Nephron progenitor cell (in vitro differentiated cells): Measurements from ENCODE around the gene COPB1.

Experiments
- DNase-seq: peaks from one replicate; pipeline ENCODE4 v3.0.0; 2021
- H3K27ac Mint-ChIP-seq: 2 replicates; pipeline ENCODE4 v1.8.0; 2021; ENCODE audit warnings: mild to moderate bottlenecking, moderate library complexity, mixed read lengths
- H3K27me3 Mint-ChIP-seq: 2 replicates; pipeline ENCODE4 v1.8.0; 2021; ENCODE audit warnings: mild to moderate bottlenecking, low read depth, mixed read lengths; ENCODE audit not compliant: poor library complexity
- H3K36me3 Mint-ChIP-seq: 2 replicates; pipeline ENCODE4 v1.8.0; 2021; ENCODE audit warnings: low read depth, mixed read lengths
- H3K4me1 Mint-ChIP-seq: 2 replicates; pipeline ENCODE4 v1.8.0; 2021; ENCODE audit warnings: mixed read lengths
- H3K4me3 Mint-ChIP-seq: 2 replicates; pipeline ENCODE4 v1.8.0; 2021; ENCODE audit warnings: mild to moderate bottlenecking, moderate library complexity, mixed read lengths
- H3K9me3 Mint-ChIP-seq: 2 replicates; pipeline ENCODE4 v1.8.0; 2021; ENCODE audit warnings: mild to moderate bottlenecking, moderate library complexity, mixed read lengths
- CTCF ChIP-seq: fragments of 200-600 bp; sonication (generic); IDR thresholded peaks from 2 replicates; pipeline ENCODE4 v1.5.0; 2021; ENCODE audit warnings: antibody characterized with exemption

COPB1 gene

GRCh38 chr11:14499560-14500180, at the start of gene COPB1:
Gene COPB1, minus strand, starts transcription at chr11:14499811. Its CDS starts 883 bp downstream, at chr11:14498928.
- peaks cover 34% of the 10 kb centered on the region for H3K4me1 Mint-ChIP-seq
- no peak for TF ChIP-seq CTCF
- H3K27ac Mint-ChIP-seq: peak within 1 kb of the TSS; percentile 98
- peak; percentile 88 for DNase-seq
- peaks cover 3% of the 10 kb centered on the region for H3K9me3 Mint-ChIP-seq
- H3K27me3 Mint-ChIP-seq: no peaks in the 10 kb centered on the region
- H3K4me3 Mint-ChIP-seq: peak within 1 kb of the TSS; percentile 93
- H3K36me3 Mint-ChIP-seq: peaks cover 49% of the 10 kb centered on the region

GRCh38 chr11:14547440-14547839, 47.8 kb upstream of the COPB1 start:
- H3K27ac Mint-ChIP-seq: peak overlapping the region; percentile 7
- H3K4me3 Mint-ChIP-seq: no peak overlapping the region
- no peak for TF ChIP-seq CTCF
- H3K27me3 Mint-ChIP-seq: peaks cover 3% of the 10 kb centered on the region
- no peaks in the 10 kb centered on the region for H3K4me1 Mint-ChIP-seq
- no peaks in the 10 kb centered on the region for H3K9me3 Mint-ChIP-seq
- no peaks in the 10 kb centered on the region for H3K36me3 Mint-ChIP-seq
- DNase-seq: no peak

- no peak for TF ChIP-seq CTCF
- Mint-ChIP-seq H3K27ac (no peak overlapping the region), H3K27me3 (peaks cover 3% of the 10 kb centered on the region), H3K4me1 (peaks cover 5% of the 10 kb centered on the region), H3K4me3 (no peak overlapping the region), H3K9me3 (no peaks in the 10 kb centered on the region), H3K36me3 (no peaks in the 10 kb centered on the region)
- no peak for DNase-seq
Observed at GRCh38 chr11:14546672-14547071, 47.1 kb upstream of the COPB1 start.

GRCh38 chr11:14544611-14545010, 45.0 kb upstream of the COPB1 start:
- H3K36me3 Mint-ChIP-seq: no peaks in the 10 kb centered on the region
- no peak for TF ChIP-seq CTCF
- H3K4me1 Mint-ChIP-seq: peaks cover 16% of the 10 kb centered on the region
- H3K9me3 Mint-ChIP-seq: no peaks in the 10 kb centered on the region
- H3K27ac Mint-ChIP-seq: peak overlapping the region; percentile 19
- no peak overlapping the region for H3K4me3 Mint-ChIP-seq
- no peak for DNase-seq
- peaks cover 3% of the 10 kb centered on the region for H3K27me3 Mint-ChIP-seq

GRCh38 chr11:14543260-14543659, 43.6 kb upstream of the COPB1 start:
- no peak for TF ChIP-seq CTCF
- Mint-ChIP-seq H3K9me3 (no peaks in the 10 kb centered on the region), H3K4me3 (no peak overlapping the region), H3K4me1 (peaks cover 16% of the 10 kb centered on the region), H3K27ac (no peak overlapping the region), H3K36me3 (no peaks in the 10 kb centered on the region), H3K27me3 (peaks cover 3% of the 10 kb centered on the region)
- no peak for DNase-seq

GRCh38 chr11:14542324-14542723, 42.7 kb upstream of the COPB1 start:
- Mint-ChIP-seq H3K4me3 (no peak overlapping the region), H3K36me3 (no peaks in the 10 kb centered on the region), H3K4me1 (peaks cover 16% of the 10 kb centered on the region), H3K27me3 (no peaks in the 10 kb centered on the region), H3K9me3 (no peaks in the 10 kb centered on the region), H3K27ac (no peak overlapping the region)
- no peak for TF ChIP-seq CTCF
- no peak for DNase-seq
